ENCODE results near the gene MED9.

The MED9 gene

DNA sequence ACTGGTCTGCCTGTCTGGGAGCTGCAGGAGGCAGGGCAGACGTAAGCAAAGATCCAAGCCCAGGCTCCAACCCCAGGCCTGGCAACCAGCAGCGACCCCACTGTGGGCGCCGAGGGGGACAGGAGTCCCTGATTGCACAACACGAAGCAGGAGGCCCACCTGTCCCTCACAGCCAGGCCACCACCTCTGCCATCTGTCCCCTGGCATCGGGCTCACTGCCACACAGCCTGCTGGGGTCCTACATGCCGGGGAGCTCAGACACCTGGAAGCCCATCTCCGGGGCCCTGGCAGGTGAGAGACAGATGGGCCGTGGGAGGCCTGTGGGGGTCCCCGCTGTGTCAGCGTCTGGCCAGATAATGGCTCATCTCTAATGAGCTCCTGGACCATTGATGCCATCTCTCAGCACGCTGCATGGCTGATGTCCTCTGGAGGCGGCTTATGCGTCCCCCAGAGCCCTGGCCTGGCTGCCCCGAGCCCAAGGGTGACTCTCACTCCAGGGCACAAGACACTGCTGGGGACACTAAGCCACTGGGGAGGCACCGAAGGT lies 30.7 kb downstream of the MED9 start:
- POLR2A ChIA-PET: no interaction called here
- CTCF ChIA-PET: interaction anchor here (1.5 to 3.6 kb wide), 3 partner anchors 8 to 61 kb away, joined by 3 to 42 read pairs (median 5); partner anchors contain the start of gene RASD1
- no peak overlapping the region for H3K4me3 ChIP-seq (ENCODE audit: low read depth, low read length)
- TF ChIP-seq CTCF (IDR thresholded peaks at IDR 0.05; ENCODE audit: insufficient read depth, low read length, missing control alignments): no peak
- no peak for DNase-seq (ENCODE audit: low read depth, low spot score)

- POLR2A ChIA-PET: no interaction called here
Observed at GRCh38 chr17:17508019-17508535, 31.3 kb downstream of the MED9 start.

GRCh38 chr17:17508646-17509591 lies 32.1 kb downstream of the MED9 start:
- POLR2A ChIA-PET: interaction anchor here (1.1 kb wide), 1 partner anchor 14 kb away, joined by 3 read pairs; no protein-coding TSS in a partner anchor
- no peak for DNase-seq (ENCODE audit: low read depth, low spot score)
- no peak for TF ChIP-seq CTCF (IDR thresholded peaks at IDR 0.05; ENCODE audit: insufficient read depth, low read length, missing control alignments)
- CTCF ChIA-PET: interaction anchor here (0.9 to 4.5 kb wide), 4 partner anchors 9 to 134 kb away, joined by 3 to 56 read pairs (median 4); partner anchors contain the start of gene RASD1
- no peak overlapping the region for H3K4me3 ChIP-seq (ENCODE audit: low read depth, low read length)

More at GRCh38 chr17:17508019-17508535, 31.3 kb downstream of the MED9 start:
- TF ChIP-seq CTCF (IDR thresholded peaks at IDR 0.05; ENCODE audit: insufficient read depth, low read length, missing control alignments): no peak
- no peak overlapping the region for H3K4me3 ChIP-seq (ENCODE audit: low read depth, low read length)
- CTCF ChIA-PET: interaction anchor here (1.5 to 3.6 kb wide), 3 partner anchors 8 to 60 kb away, joined by 3 to 42 read pairs (median 5); partner anchors contain the start of gene RASD1
- no peak for DNase-seq (ENCODE audit: low read depth, low spot score)

DNA sequence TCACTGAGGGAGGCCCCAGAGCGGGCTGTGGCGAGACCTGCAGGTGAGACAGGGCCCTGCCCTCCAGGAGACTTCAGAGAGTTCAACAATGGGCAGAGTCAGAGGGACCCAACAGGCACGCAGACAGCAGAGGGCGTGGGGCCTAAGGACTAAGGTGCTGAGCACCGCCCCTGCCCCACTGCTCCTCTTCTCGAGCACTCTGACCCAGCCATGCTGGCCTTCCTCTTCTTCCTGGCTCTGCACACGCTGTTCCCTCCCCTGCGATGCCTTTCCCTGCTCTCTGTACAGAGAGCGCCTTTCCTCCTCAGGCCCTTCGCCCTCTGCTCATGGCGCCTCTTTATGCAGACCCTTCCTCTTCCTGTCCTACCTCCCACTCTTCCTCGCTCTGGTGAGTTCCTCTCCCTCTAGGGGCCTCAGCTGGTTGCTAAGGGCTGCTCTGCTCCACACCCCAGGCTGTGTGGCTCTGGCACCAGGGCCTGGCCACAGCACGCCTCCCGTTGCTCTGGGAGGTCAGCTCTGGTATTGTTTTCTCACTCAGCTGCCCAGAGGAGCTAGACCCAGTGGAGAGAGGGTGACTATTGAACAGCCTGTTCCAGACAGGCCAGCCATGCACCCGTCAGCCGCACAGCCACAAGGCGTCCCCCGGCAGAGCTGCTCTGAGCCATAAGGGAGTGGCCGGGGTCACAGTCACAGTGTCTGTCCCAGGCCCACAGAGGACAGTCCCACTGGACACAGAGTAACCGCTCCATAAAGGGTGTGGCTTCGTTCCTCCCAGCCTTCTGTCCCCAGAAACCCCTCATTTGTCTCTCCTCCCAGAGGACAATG lies 33.0 kb downstream of the MED9 start:
- DNase-seq (ENCODE audit: low read depth, low spot score): no peak
- ChIA-PET CTCF (interaction anchor here (1.1 to 4.5 kb wide), 4 partner anchors 9 to 156 kb away, joined by 3 to 56 read pairs (median 10); partner anchors contain the start of gene RASD1), POLR2A (interaction anchor here (1.1 to 2.9 kb wide), 2 partner anchors 13 kb away, joined by 3 to 20 read pairs; partner anchors contain the start of gene RASD1)
- no peak for TF ChIP-seq CTCF (IDR thresholded peaks at IDR 0.05; ENCODE audit: insufficient read depth, low read length, missing control alignments)
- no peak overlapping the region for H3K4me3 ChIP-seq (ENCODE audit: low read depth, low read length)

GRCh38 chr17:17510456-17511292 lies 33.9 kb downstream of the MED9 start:
- DNase-seq (ENCODE audit: low read depth, low spot score): no peak
- ChIA-PET POLR2A (interaction anchor here (2.9 kb wide), 1 partner anchor 14 kb away, joined by 20 read pairs; the partner anchor contains the start of gene RASD1), CTCF (interaction anchor here (0.6 to 4.5 kb wide), 7 partner anchors 10 to 157 kb away, joined by 3 to 56 read pairs (median 6); partner anchors contain the start of gene RASD1)
- no peak overlapping the region for H3K4me3 ChIP-seq (ENCODE audit: low read depth, low read length)
- TF ChIP-seq CTCF (IDR thresholded peaks at IDR 0.05; ENCODE audit: insufficient read depth, low read length, missing control alignments): no peak

Measured in AG04449 (cell line).